ENCODE measurements around the gene LCORL. TPM values are rescaled to one million over a fixed set of nuclear protein-coding genes. Genes with fewer than 3 reads are reported as not detected.

LCORL gene
- total RNA-seq, 1 donor = 15.9 TPM

GRCh38 chr4:17921451-17921850 lies 100.1 kb downstream of the LCORL start:
- H3K4me1 ChIP-seq (ENCODE audit: insufficient read depth, low read length) = no peaks in the 10 kb centered on the region
- H3K27me3 ChIP-seq (ENCODE audit: insufficient read depth, low read length) = no peaks in the 10 kb centered on the region
- TF ChIP-seq CTCF (IDR thresholded peaks at IDR 0.05; ENCODE audit: extremely low read depth, low read depth, low read length) = no peak
- no peak for DNase-seq (ENCODE audit: insufficient read length, low spot score, missing footprints)
- H3K27ac ChIP-seq (ENCODE audit: low read depth, low read length) = no peak overlapping the region
- no peaks in the 10 kb centered on the region for H4K20me1 ChIP-seq (ENCODE audit: insufficient read depth, low read length)
- no peak overlapping the region for H3K4me3 ChIP-seq (ENCODE audit: insufficient read depth, low read length)
- no peak overlapping the region for H2AFZ ChIP-seq (ENCODE audit: low read length)
- no peaks in the 10 kb centered on the region for H3K9me3 ChIP-seq (ENCODE audit: low read depth, low read length)
- H3K36me3 ChIP-seq (ENCODE audit: insufficient read depth, low read length) = no peaks in the 10 kb centered on the region
- H3K79me2 ChIP-seq (ENCODE audit: insufficient read depth, low read length) = no peaks in the 10 kb centered on the region
- H3K4me2 ChIP-seq (ENCODE audit: insufficient read depth, low read length) = no peak overlapping the region

GRCh38 chr4:17920681-17921080 lies 100.9 kb downstream of the LCORL start:
- H3K9me3 ChIP-seq (ENCODE audit: low read depth, low read length) = no peaks in the 10 kb centered on the region
- no peaks in the 10 kb centered on the region for H3K36me3 ChIP-seq (ENCODE audit: insufficient read depth, low read length)
- no peaks in the 10 kb centered on the region for H3K79me2 ChIP-seq (ENCODE audit: insufficient read depth, low read length)
- no peak overlapping the region for H3K4me2 ChIP-seq (ENCODE audit: insufficient read depth, low read length)
- no peaks in the 10 kb centered on the region for H4K20me1 ChIP-seq (ENCODE audit: insufficient read depth, low read length)
- H3K4me3 ChIP-seq (ENCODE audit: insufficient read depth, low read length) = no peak overlapping the region
- no peaks in the 10 kb centered on the region for H3K4me1 ChIP-seq (ENCODE audit: insufficient read depth, low read length)
- H3K27ac ChIP-seq (ENCODE audit: low read depth, low read length) = no peak overlapping the region
- no peak for TF ChIP-seq CTCF (IDR thresholded peaks at IDR 0.05; ENCODE audit: extremely low read depth, low read depth, low read length)
- DNase-seq (ENCODE audit: insufficient read length, low spot score, missing footprints) = no peak
- no peak overlapping the region for H2AFZ ChIP-seq (ENCODE audit: low read length)
- no peaks in the 10 kb centered on the region for H3K27me3 ChIP-seq (ENCODE audit: insufficient read depth, low read length)

GRCh38 chr4:17915439-17915838 lies 106.1 kb downstream of the LCORL start:
- no peak overlapping the region for H3K4me2 ChIP-seq (ENCODE audit: insufficient read depth, low read length)
- no peaks in the 10 kb centered on the region for H3K79me2 ChIP-seq (ENCODE audit: insufficient read depth, low read length)
- H3K4me1 ChIP-seq (ENCODE audit: insufficient read depth, low read length) = no peaks in the 10 kb centered on the region
- no peaks in the 10 kb centered on the region for H3K9me3 ChIP-seq (ENCODE audit: low read depth, low read length)
- no peak overlapping the region for H2AFZ ChIP-seq (ENCODE audit: low read length)
- no peak overlapping the region for H3K4me3 ChIP-seq (ENCODE audit: insufficient read depth, low read length)
- no peak overlapping the region for H3K27ac ChIP-seq (ENCODE audit: low read depth, low read length)
- no peaks in the 10 kb centered on the region for H4K20me1 ChIP-seq (ENCODE audit: insufficient read depth, low read length)
- no peak for TF ChIP-seq CTCF (IDR thresholded peaks at IDR 0.05; ENCODE audit: extremely low read depth, low read depth, low read length)
- DNase-seq (ENCODE audit: insufficient read length, low spot score, missing footprints) = no peak
- no peaks in the 10 kb centered on the region for H3K36me3 ChIP-seq (ENCODE audit: insufficient read depth, low read length)
- H3K27me3 ChIP-seq (ENCODE audit: insufficient read depth, low read length) = no peaks in the 10 kb centered on the region

- Histone ChIP-seq H3K4me2 (ENCODE audit: insufficient read depth, low read length) (no peak overlapping the region), H3K27ac (ENCODE audit: low read depth, low read length) (no peak overlapping the region), H4K20me1 (ENCODE audit: insufficient read depth, low read length) (no peaks in the 10 kb centered on the region), H3K4me3 (ENCODE audit: insufficient read depth, low read length) (no peak overlapping the region), H2AFZ (ENCODE audit: low read length) (no peak overlapping the region), H3K9me3 (ENCODE audit: low read depth, low read length) (no peaks in the 10 kb centered on the region), H3K79me2 (ENCODE audit: insufficient read depth, low read length) (no peaks in the 10 kb centered on the region), H3K4me1 (ENCODE audit: insufficient read depth, low read length) (no peaks in the 10 kb centered on the region), H3K27me3 (ENCODE audit: insufficient read depth, low read length) (no peaks in the 10 kb centered on the region), H3K36me3 (ENCODE audit: insufficient read depth, low read length) (no peaks in the 10 kb centered on the region)
- no peak for DNase-seq (ENCODE audit: insufficient read length, low spot score, missing footprints)
- TF ChIP-seq CTCF (IDR thresholded peaks at IDR 0.05; ENCODE audit: extremely low read depth, low read depth, low read length) = no peak
Observed at GRCh38 chr4:17912011-17912410, 109.5 kb downstream of the LCORL start.
